ENCODE measurements around the gene FOXG1. TPM values are rescaled to one million over a fixed set of nuclear protein-coding genes. Genes with fewer than 3 reads are reported as not detected.

FOXG1 gene
- total and polyA plus RNA-seq, 3 experiments from 2014 or later: not detected

- Mint-ChIP-seq H3K36me3 (peaks cover 0 to 2% (median 0%) of the 10 kb centered on the region in 3 donors), H3K4me3 (no peak overlapping the region), H3K27ac (no peak overlapping the region), H3K27me3 (peaks cover 24 to 37% of the 10 kb centered on the region in 2 donors), H3K4me1 (no peaks in the 10 kb centered on the region), H3K9me3 (peaks cover 7 to 33% (median 14%) of the 10 kb centered on the region in 5 donors)
- POLR2A ChIA-PET: no interaction called here
- no peaks in the 10 kb centered on the region for H3K9me3 ChIP-seq (ENCODE audit: low read length)
- no peak overlapping the region for H3K27ac ChIP-seq (ENCODE audit: low read depth, low read length)
- no peak overlapping the region for H3K4me3 ChIP-seq (ENCODE audit: low read length)
- DNase-seq: no peak
- H3K4me1 ChIP-seq (ENCODE audit: insufficient read depth, low read length): no peaks in the 10 kb centered on the region
- CTCF ChIA-PET: no interaction called here
- H3K36me3 ChIP-seq (ENCODE audit: insufficient read depth, low read length): no peaks in the 10 kb centered on the region
- H3K27me3 ChIP-seq (ENCODE audit: insufficient read depth, low read length, poor library complexity, severe bottlenecking): peaks cover 8% of the 10 kb centered on the region
These were observed 12.2 kb upstream of the FOXG1 start for GRCh38 chr14:28754209-28754985.

GRCh38 chr14:28755198-28755815 is 11.3 kb upstream of the FOXG1 start:
- no peaks in the 10 kb centered on the region for H3K36me3 ChIP-seq (ENCODE audit: insufficient read depth, low read length)
- Mint-ChIP-seq H3K4me1 (no peaks in the 10 kb centered on the region), H3K9me3 (peaks cover 10 to 41% (median 22%) of the 10 kb centered on the region in 5 donors), H3K4me3 (no peak overlapping the region), H3K27ac (no peak overlapping the region), H3K27me3 (peaks cover 32 to 46% of the 10 kb centered on the region in 2 donors), H3K36me3 (peaks cover 0 to 2% (median 0%) of the 10 kb centered on the region in 3 donors)
- peaks cover 12% of the 10 kb centered on the region for H3K27me3 ChIP-seq (ENCODE audit: insufficient read depth, low read length, poor library complexity, severe bottlenecking)
- no peak overlapping the region for H3K27ac ChIP-seq (ENCODE audit: low read depth, low read length)
- no peak overlapping the region for H3K4me3 ChIP-seq (ENCODE audit: low read length)
- no peak for DNase-seq
- CTCF ChIA-PET: no interaction called here
- POLR2A ChIA-PET: no interaction called here
- H3K9me3 ChIP-seq (ENCODE audit: low read length): no peaks in the 10 kb centered on the region
- H3K4me1 ChIP-seq (ENCODE audit: insufficient read depth, low read length): no peaks in the 10 kb centered on the region

- Mint-ChIP-seq H3K9me3 (peaks cover 10 to 41% (median 26%) of the 10 kb centered on the region in 5 donors), H3K27me3 (peaks cover 37 to 50% of the 10 kb centered on the region in 2 donors), H3K4me1 (no peaks in the 10 kb centered on the region), H3K4me3 (no peak overlapping the region), H3K36me3 (peaks cover 0 to 2% (median 0%) of the 10 kb centered on the region in 3 donors), H3K27ac (no peak overlapping the region)
- peaks cover 12% of the 10 kb centered on the region for H3K27me3 ChIP-seq (ENCODE audit: insufficient read depth, low read length, poor library complexity, severe bottlenecking)
- H3K4me3 ChIP-seq (ENCODE audit: low read length): no peak overlapping the region
- H3K27ac ChIP-seq (ENCODE audit: low read depth, low read length): no peak overlapping the region
- ChIA-PET CTCF (no interaction called here), POLR2A (no interaction called here)
- H3K9me3 ChIP-seq (ENCODE audit: low read length): no peaks in the 10 kb centered on the region
- H3K4me1 ChIP-seq (ENCODE audit: insufficient read depth, low read length): no peaks in the 10 kb centered on the region
- DNase-seq: no peak
- H3K36me3 ChIP-seq (ENCODE audit: insufficient read depth, low read length): no peaks in the 10 kb centered on the region
These were observed 10.7 kb upstream of the FOXG1 start for GRCh38 chr14:28755884-28756268.

GRCh38 chr14:28756269-28756883 is 10.2 kb upstream of the FOXG1 start:
- ChIA-PET POLR2A (no interaction called here), CTCF (no interaction called here)
- no peaks in the 10 kb centered on the region for H3K9me3 ChIP-seq (ENCODE audit: low read length)
- peaks cover 37 to 55% of the 10 kb centered on the region in 2 donors for H3K27me3 Mint-ChIP-seq
- peaks cover 0 to 2% (median 0%) of the 10 kb centered on the region in 3 donors for H3K36me3 Mint-ChIP-seq
- no peaks in the 10 kb centered on the region for H3K36me3 ChIP-seq (ENCODE audit: insufficient read depth, low read length)
- peaks cover 12% of the 10 kb centered on the region for H3K27me3 ChIP-seq (ENCODE audit: insufficient read depth, low read length, poor library complexity, severe bottlenecking)
- no peaks in the 10 kb centered on the region for H3K4me1 Mint-ChIP-seq
- no peak overlapping the region for H3K27ac ChIP-seq (ENCODE audit: low read depth, low read length)
- no peak overlapping the region for H3K4me3 Mint-ChIP-seq
- no peak overlapping the region for H3K27ac Mint-ChIP-seq
- H3K4me1 ChIP-seq (ENCODE audit: insufficient read depth, low read length): no peaks in the 10 kb centered on the region
- no peak overlapping the region for H3K4me3 ChIP-seq (ENCODE audit: low read length)
- peaks cover 10 to 42% (median 29%) of the 10 kb centered on the region in 5 donors for H3K9me3 Mint-ChIP-seq
- DNase-seq: no peak

GRCh38 chr14:28756884-28757570 is 9.6 kb upstream of the FOXG1 start:
- Mint-ChIP-seq H3K4me1 (no peaks in the 10 kb centered on the region), H3K36me3 (peaks cover 0 to 2% (median 0%) of the 10 kb centered on the region in 3 donors), H3K27ac (peak overlapping the region in 1 of 8 donors; percentile 84), H3K9me3 (peaks cover 10 to 48% (median 34%) of the 10 kb centered on the region in 5 donors), H3K4me3 (no peak overlapping the region), H3K27me3 (peaks cover 37 to 61% of the 10 kb centered on the region in 2 donors)
- H3K9me3 ChIP-seq (ENCODE audit: low read length): no peaks in the 10 kb centered on the region
- H3K4me3 ChIP-seq (ENCODE audit: low read length): no peak overlapping the region
- ChIA-PET POLR2A (no interaction called here), CTCF (no interaction called here)
- H3K27ac ChIP-seq (ENCODE audit: low read depth, low read length): no peak overlapping the region
- H3K36me3 ChIP-seq (ENCODE audit: insufficient read depth, low read length): no peaks in the 10 kb centered on the region
- H3K27me3 ChIP-seq (ENCODE audit: insufficient read depth, low read length, poor library complexity, severe bottlenecking): peaks cover 12% of the 10 kb centered on the region
- DNase-seq: no peak
- H3K4me1 ChIP-seq (ENCODE audit: insufficient read depth, low read length): no peaks in the 10 kb centered on the region

- CTCF ChIA-PET: no interaction called here
- H3K4me1 ChIP-seq (ENCODE audit: insufficient read depth, low read length): no peaks in the 10 kb centered on the region
- Mint-ChIP-seq H3K27me3 (peaks cover 41 to 69% of the 10 kb centered on the region in 2 donors), H3K36me3 (peaks cover 0 to 2% (median 0%) of the 10 kb centered on the region in 3 donors), H3K4me1 (no peaks in the 10 kb centered on the region), H3K4me3 (no peak overlapping the region), H3K27ac (no peak overlapping the region), H3K9me3 (peaks cover 10 to 52% (median 34%) of the 10 kb centered on the region in 5 donors)
- H3K4me3 ChIP-seq (ENCODE audit: low read length): no peak overlapping the region
- H3K36me3 ChIP-seq (ENCODE audit: insufficient read depth, low read length): no peaks in the 10 kb centered on the region
- no peaks in the 10 kb centered on the region for H3K9me3 ChIP-seq (ENCODE audit: low read length)
- peaks cover 12% of the 10 kb centered on the region for H3K27me3 ChIP-seq (ENCODE audit: insufficient read depth, low read length, poor library complexity, severe bottlenecking)
- DNase-seq: no peak
- POLR2A ChIA-PET: no interaction called here
- no peak overlapping the region for H3K27ac ChIP-seq (ENCODE audit: low read depth, low read length)
These were observed 8.8 kb upstream of the FOXG1 start for GRCh38 chr14:28757786-28758185.

- Histone ChIP-seq H3K4me3 (ENCODE audit: low read length) (no peak overlapping the region), H3K4me1 (ENCODE audit: insufficient read depth, low read length) (no peaks in the 10 kb centered on the region), H3K9me3 (ENCODE audit: low read length) (no peaks in the 10 kb centered on the region), H3K27ac (ENCODE audit: low read depth, low read length) (no peak overlapping the region), H3K27me3 (ENCODE audit: insufficient read depth, low read length, poor library complexity, severe bottlenecking) (peaks cover 12% of the 10 kb centered on the region), H3K36me3 (ENCODE audit: insufficient read depth, low read length) (no peaks in the 10 kb centered on the region)
- Mint-ChIP-seq H3K9me3 (peaks cover 10 to 52% (median 34%) of the 10 kb centered on the region in 5 donors), H3K36me3 (peaks cover 0 to 2% (median 0%) of the 10 kb centered on the region in 3 donors), H3K27me3 (peaks cover 43 to 70% of the 10 kb centered on the region in 2 donors), H3K4me3 (no peak overlapping the region), H3K4me1 (no peaks in the 10 kb centered on the region), H3K27ac (no peak overlapping the region)
- ChIA-PET CTCF (no interaction called here), POLR2A (no interaction called here)
- DNase-seq: no peak
These were observed 8.2 kb upstream of the FOXG1 start for GRCh38 chr14:28758253-28758884.
